ENCODE results near the gene NKG7.

DNA sequence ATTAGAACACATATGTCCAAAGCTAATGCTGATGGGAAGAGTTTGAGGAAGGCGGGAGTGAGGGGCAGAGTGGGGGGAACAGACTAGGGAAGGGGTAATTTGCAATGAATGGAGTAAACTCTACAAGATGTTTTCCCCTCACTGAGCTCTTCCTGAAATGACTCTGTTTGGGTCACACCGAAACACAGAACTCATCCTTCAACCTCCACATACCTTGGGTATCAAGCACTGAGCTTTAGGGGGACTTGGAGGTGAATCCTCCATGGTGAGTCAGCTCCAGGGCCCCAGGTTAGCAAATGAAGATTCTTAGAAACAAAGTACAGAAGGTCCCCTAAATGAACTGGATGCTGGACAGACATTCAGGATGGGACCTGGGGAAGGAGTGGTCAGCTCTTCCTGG is 46.3 kb upstream of the NKG7 start:
- TF ChIP-seq EZH2phosphoT487 (IDR thresholded peaks at IDR 0.05; ENCODE audit: low read depth, severe bottlenecking, unreplicated experiment) = no peak
- no peak for TF ChIP-seq CTCF (IDR thresholded peaks at IDR 0.05; ENCODE audit: poor library complexity)
